Neuron (in vitro differentiated cells): ENCODE measurements around the gene TC2N.

Source experiments
- H2AFZ ChIP-seq: one replicate; pipeline ENCODE4 v1.6.1; 2013; ENCODE audit warnings: low read depth, mild to moderate bottlenecking, inconsistent platforms, low read length, moderate library complexity
- H3K27me3 ChIP-seq: one replicate; pipeline ENCODE4 v1.6.1; 2013; ENCODE audit warnings: low read length; ENCODE audit not compliant: insufficient read depth
- H3K36me3 ChIP-seq: one replicate; pipeline ENCODE4 v1.6.1; 2013; ENCODE audit warnings: low read length; ENCODE audit not compliant: insufficient read depth
- H3K4me1 ChIP-seq: one replicate; pipeline ENCODE4 v1.6.1; 2013; ENCODE audit warnings: low read length; ENCODE audit not compliant: insufficient read depth
- H3K4me3 ChIP-seq: 2 replicates; pipeline ENCODE4 v1.5.1; 2013; ENCODE audit warnings: mild to moderate bottlenecking, low read length, moderate library complexity
- H3K9me3 ChIP-seq: one replicate; pipeline ENCODE4 v1.6.1; 2013; ENCODE audit warnings: low read length

The TC2N gene

GRCh38 chr14:91780452-91780851 is 86.9 kb downstream of the TC2N start:
- no peaks in the 10 kb centered on the region for H3K36me3 ChIP-seq
- H3K27me3 ChIP-seq = peaks cover 6% of the 10 kb centered on the region
- no peak overlapping the region for H3K4me3 ChIP-seq
- no peaks in the 10 kb centered on the region for H3K4me1 ChIP-seq
- H3K9me3 ChIP-seq = no peaks in the 10 kb centered on the region
- H2AFZ ChIP-seq = no peak overlapping the region

- H3K27me3 ChIP-seq = peaks cover 4% of the 10 kb centered on the region
- no peaks in the 10 kb centered on the region for H3K36me3 ChIP-seq
- no peaks in the 10 kb centered on the region for H3K4me1 ChIP-seq
- no peak overlapping the region for H3K4me3 ChIP-seq
- no peak overlapping the region for H2AFZ ChIP-seq
- H3K9me3 ChIP-seq = no peaks in the 10 kb centered on the region
These were observed 89.1 kb downstream of the TC2N start for GRCh38 chr14:91778217-91778616.

GRCh38 chr14:91774140-91775096 is 92.9 kb downstream of the TC2N start:
- H3K27me3 ChIP-seq = peaks cover 6% of the 10 kb centered on the region
- no peaks in the 10 kb centered on the region for H3K9me3 ChIP-seq
- H3K36me3 ChIP-seq = no peaks in the 10 kb centered on the region
- H3K4me3 ChIP-seq = no peak overlapping the region
- no peaks in the 10 kb centered on the region for H3K4me1 ChIP-seq
- H2AFZ ChIP-seq = no peak overlapping the region

GRCh38 chr14:91770185-91770584 is 97.2 kb downstream of the TC2N start:
- Histone ChIP-seq H3K4me3 (no peak overlapping the region), H2AFZ (no peak overlapping the region)

GRCh38 chr14:91755570-91756295 is 111.6 kb downstream of the TC2N start:
- no peak overlapping the region for H3K4me3 ChIP-seq
- no peaks in the 10 kb centered on the region for H3K27me3 ChIP-seq
- no peaks in the 10 kb centered on the region for H3K4me1 ChIP-seq
- H3K9me3 ChIP-seq = no peaks in the 10 kb centered on the region
- no peaks in the 10 kb centered on the region for H3K36me3 ChIP-seq
- H2AFZ ChIP-seq = no peak overlapping the region

More at GRCh38 chr14:91770185-91770584, 97.2 kb downstream of the TC2N start:
- H3K9me3 ChIP-seq = no peaks in the 10 kb centered on the region
- peaks cover 4% of the 10 kb centered on the region for H3K27me3 ChIP-seq
- H3K4me1 ChIP-seq = no peaks in the 10 kb centered on the region
- H3K36me3 ChIP-seq = no peaks in the 10 kb centered on the region

GRCh38 chr14:91754819-91755218 is 112.5 kb downstream of the TC2N start:
- Histone ChIP-seq H3K4me3 (no peak overlapping the region), H3K27me3 (no peaks in the 10 kb centered on the region), H3K36me3 (no peaks in the 10 kb centered on the region), H2AFZ (no peak overlapping the region), H3K9me3 (no peaks in the 10 kb centered on the region), H3K4me1 (no peaks in the 10 kb centered on the region)

GRCh38 chr14:91754185-91754584 is 113.2 kb downstream of the TC2N start:
- H3K27me3 ChIP-seq = no peaks in the 10 kb centered on the region
- no peak overlapping the region for H2AFZ ChIP-seq
- H3K4me3 ChIP-seq = no peak overlapping the region
- H3K9me3 ChIP-seq = no peaks in the 10 kb centered on the region
- H3K36me3 ChIP-seq = no peaks in the 10 kb centered on the region
- no peaks in the 10 kb centered on the region for H3K4me1 ChIP-seq

- Histone ChIP-seq H3K9me3 (no peaks in the 10 kb centered on the region), H3K4me1 (no peaks in the 10 kb centered on the region), H2AFZ (no peak overlapping the region), H3K36me3 (no peaks in the 10 kb centered on the region), H3K4me3 (no peak overlapping the region), H3K27me3 (no peaks in the 10 kb centered on the region)
These were observed 113.7 kb downstream of the TC2N start for GRCh38 chr14:91753501-91754128.

- Histone ChIP-seq H3K9me3 (no peaks in the 10 kb centered on the region), H3K36me3 (no peaks in the 10 kb centered on the region), H3K27me3 (no peaks in the 10 kb centered on the region), H3K4me1 (no peaks in the 10 kb centered on the region), H3K4me3 (no peak overlapping the region), H2AFZ (no peak overlapping the region)
These were observed 114.4 kb downstream of the TC2N start for GRCh38 chr14:91752961-91753360.

- H3K4me1 ChIP-seq = no peaks in the 10 kb centered on the region
- H3K27me3 ChIP-seq = no peaks in the 10 kb centered on the region
- H3K9me3 ChIP-seq = no peaks in the 10 kb centered on the region
These were observed 115.6 kb downstream of the TC2N start for GRCh38 chr14:91751719-91752118.

GRCh38 chr14:91750634-91751198 is 116.6 kb downstream of the TC2N start:
- H3K4me1 ChIP-seq = no peaks in the 10 kb centered on the region
- no peak overlapping the region for H2AFZ ChIP-seq
- no peaks in the 10 kb centered on the region for H3K27me3 ChIP-seq
- no peaks in the 10 kb centered on the region for H3K36me3 ChIP-seq
- no peaks in the 10 kb centered on the region for H3K9me3 ChIP-seq
- no peak overlapping the region for H3K4me3 ChIP-seq

More at GRCh38 chr14:91751719-91752118, 115.6 kb downstream of the TC2N start:
- Histone ChIP-seq H2AFZ (no peak overlapping the region), H3K36me3 (no peaks in the 10 kb centered on the region), H3K4me3 (no peak overlapping the region)

- Histone ChIP-seq H3K4me1 (no peaks in the 10 kb centered on the region), H3K36me3 (no peaks in the 10 kb centered on the region), H2AFZ (no peak overlapping the region), H3K9me3 (no peaks in the 10 kb centered on the region), H3K4me3 (no peak overlapping the region), H3K27me3 (no peaks in the 10 kb centered on the region)
These were observed 117.5 kb downstream of the TC2N start for GRCh38 chr14:91749868-91750267.

GRCh38 chr14:91748049-91748448 is 119.3 kb downstream of the TC2N start:
- H3K27me3 ChIP-seq = no peaks in the 10 kb centered on the region
- H3K9me3 ChIP-seq = no peaks in the 10 kb centered on the region
- no peaks in the 10 kb centered on the region for H3K36me3 ChIP-seq
- H3K4me3 ChIP-seq = no peak overlapping the region
- H3K4me1 ChIP-seq = no peaks in the 10 kb centered on the region
- H2AFZ ChIP-seq = no peak overlapping the region
